ENCODE measurements around the gene FOXD1. TPM values are rescaled to one million over a fixed set of nuclear protein-coding genes. Genes with fewer than 3 reads are reported as not detected.
"Not testable (repeated sequence)": the region's sequence is repeated elsewhere in the genome, so short reads cannot be mapped to it uniquely, and the experiment has no call there.

FOXD1 gene
- total RNA-seq, 1 donor from 2014 or later: 0.74 TPM

DNA sequence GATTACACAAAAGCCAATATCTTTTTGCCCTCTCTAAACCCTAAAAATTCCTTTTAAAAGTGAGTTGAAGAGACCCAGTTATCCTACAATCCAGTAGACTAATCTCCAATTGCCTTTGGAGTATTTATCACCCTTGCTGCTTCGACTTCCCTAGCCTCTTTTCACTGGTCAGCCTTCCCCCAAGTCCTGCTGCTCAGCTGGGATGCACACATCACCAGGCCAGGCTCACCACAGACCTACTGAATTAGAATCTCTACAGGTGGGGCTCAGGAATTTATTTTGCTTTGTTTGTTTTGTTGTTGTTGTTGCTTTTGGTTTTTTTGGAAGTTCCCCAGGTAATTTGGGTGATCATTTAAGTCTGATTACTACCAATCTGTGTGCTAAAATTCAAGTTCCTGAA, 11.6 kb upstream of the FOXD1 start:
- peaks cover 37% of the 10 kb centered on the region for H3K27me3 ChIP-seq (ENCODE audit: low read depth)
- no peak overlapping the region for H3K4me3 ChIP-seq
- no peaks in the 10 kb centered on the region for H3K36me3 ChIP-seq
- no peaks in the 10 kb centered on the region for H3K9me3 ChIP-seq
- intact Hi-C loops (cut with DNase I): no loop called here
- ATAC-seq (no peak), DNase-seq (no peak)
- TF ChIP-seq, protein P1, sequence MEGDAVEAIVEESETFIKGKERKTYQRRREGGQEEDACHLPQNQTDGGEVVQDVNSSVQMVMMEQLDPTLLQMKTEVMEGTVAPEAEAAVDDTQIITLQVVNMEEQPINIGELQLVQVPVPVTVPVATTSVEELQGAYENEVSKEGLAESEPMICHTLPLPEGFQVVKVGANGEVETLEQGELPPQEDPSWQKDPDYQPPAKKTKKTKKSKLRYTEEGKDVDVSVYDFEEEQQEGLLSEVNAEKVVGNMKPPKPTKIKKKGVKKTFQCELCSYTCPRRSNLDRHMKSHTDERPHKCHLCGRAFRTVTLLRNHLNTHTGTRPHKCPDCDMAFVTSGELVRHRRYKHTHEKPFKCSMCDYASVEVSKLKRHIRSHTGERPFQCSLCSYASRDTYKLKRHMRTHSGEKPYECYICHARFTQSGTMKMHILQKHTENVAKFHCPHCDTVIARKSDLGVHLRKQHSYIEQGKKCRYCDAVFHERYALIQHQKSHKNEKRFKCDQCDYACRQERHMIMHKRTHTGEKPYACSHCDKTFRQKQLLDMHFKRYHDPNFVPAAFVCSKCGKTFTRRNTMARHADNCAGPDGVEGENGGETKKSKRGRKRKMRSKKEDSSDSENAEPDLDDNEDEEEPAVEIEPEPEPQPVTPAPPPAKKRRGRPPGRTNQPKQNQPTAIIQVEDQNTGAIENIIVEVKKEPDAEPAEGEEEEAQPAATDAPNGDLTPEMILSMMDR (IDR thresholded peaks at IDR 0.05): no peak
- H3K27ac ChIP-seq: no peak overlapping the region
- H3K4me1 ChIP-seq: no peaks in the 10 kb centered on the region

DNA sequence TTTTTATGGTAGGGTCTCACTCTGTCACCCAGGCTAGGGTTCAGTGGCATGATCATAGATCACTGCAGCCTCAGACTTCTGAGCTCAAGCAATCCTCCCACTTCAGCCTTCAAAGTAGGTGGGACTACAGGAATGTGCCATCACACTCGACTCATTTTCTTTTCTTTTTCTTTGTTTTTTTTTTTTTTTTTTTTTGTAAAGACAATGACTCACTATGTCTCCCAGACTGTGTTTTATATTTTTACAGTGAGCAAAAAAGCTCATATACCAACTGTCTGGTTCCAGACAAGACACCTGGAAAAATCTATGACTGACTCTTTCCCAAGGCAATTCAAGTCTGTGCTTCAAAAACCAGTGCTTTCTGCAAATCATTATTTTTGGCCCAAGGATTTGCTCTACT, 10.8 kb upstream of the FOXD1 start:
- H3K27ac ChIP-seq: no peak overlapping the region
- H3K36me3 ChIP-seq: no peaks in the 10 kb centered on the region
- no peaks in the 10 kb centered on the region for H3K4me1 ChIP-seq
- no peak overlapping the region for H3K4me3 ChIP-seq
- H3K9me3 ChIP-seq: no peaks in the 10 kb centered on the region
- no peak for ATAC-seq
- DNase-seq: no peak
- TF ChIP-seq, protein P1 (IDR thresholded peaks at IDR 0.05): no peak
- H3K27me3 ChIP-seq (ENCODE audit: low read depth): peaks cover 45% of the 10 kb centered on the region
- intact Hi-C loops (cut with DNase I): no loop called here

DNA sequence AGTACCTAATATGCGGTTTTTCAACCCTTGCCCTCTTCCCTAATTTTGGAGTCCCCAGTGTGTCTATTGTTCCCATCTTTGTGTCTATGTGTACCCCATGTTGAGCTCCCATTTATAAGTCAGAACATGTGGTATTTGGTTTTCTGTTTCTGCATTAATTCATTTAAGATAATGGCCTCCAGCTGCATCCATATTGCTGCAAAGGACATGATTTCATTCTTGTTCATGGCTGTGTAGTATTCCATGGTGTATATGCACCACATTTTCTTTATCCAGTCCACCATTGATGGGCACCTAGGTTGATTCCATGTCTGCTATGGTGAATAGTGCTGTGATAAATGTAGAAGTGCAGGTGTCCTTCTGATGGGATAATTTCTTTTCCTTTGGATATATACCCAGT, 7.9 kb upstream of the FOXD1 start:
- H3K4me1 ChIP-seq; H3K36me3 ChIP-seq; intact Hi-C loops (cut with DNase I); H3K9me3 ChIP-seq; H3K27ac ChIP-seq; ATAC-seq; DNase-seq; H3K4me3 ChIP-seq: not testable (repeated sequence)
- peaks cover 74% of the 10 kb centered on the region for H3K27me3 ChIP-seq (ENCODE audit: low read depth)

DNA sequence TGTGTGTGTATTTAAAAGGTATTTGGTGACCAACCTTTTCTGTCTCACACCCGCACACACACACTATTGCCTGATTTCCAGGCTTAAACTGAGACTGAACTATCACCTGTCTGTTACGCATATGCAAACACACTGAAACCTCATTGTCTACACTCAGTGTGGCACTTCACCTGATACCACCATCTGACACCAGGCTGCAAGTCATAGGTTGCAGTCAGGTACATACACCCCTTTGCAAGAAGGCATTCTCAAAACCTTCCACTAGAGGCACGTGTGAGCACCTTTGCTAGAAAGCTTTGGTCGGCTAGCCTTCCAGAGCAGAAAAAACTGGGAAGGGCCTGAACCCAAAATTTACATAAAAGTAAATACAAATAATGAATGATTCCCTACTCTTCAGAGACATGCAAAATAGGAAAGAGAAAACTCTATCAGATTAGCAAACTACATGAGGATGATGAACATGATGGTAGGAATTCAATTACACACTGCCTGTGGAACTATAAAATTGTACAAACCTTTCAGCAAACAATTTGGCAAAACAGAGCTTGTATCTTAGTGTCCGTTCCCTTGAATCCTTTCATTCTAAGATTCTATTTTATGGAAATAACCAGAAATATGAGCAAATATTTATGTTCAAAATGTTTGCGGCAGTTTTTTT, 5.9 kb upstream of the FOXD1 start:
- no peak for DNase-seq
- peak; percentile 70 to 76 for ATAC-seq

DNA sequence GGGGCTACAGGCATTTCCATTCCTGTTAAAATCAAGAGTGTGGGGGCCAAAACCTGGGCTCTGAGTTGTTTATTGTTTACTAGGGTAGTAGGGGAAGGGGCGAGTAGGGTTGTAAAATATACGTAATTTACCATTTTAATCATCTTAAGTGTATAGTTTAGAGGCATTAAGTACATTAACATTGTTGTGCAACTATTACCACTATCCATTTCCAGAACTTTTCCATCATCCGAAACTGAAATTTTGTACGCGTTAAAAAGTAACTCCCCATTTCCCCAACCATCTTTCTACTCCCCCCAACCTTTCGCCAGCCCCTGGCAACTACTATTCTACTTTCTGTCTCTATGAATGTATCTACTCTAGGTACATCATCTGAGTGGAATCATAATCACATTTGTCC, 3.6 kb upstream of the FOXD1 start:
- no peak for ATAC-seq
- peaks cover 85% of the 10 kb centered on the region for H3K27me3 ChIP-seq (ENCODE audit: low read depth)

More for the DNA sequence above, 5.9 kb upstream of the FOXD1 start:
- Histone ChIP-seq H3K9me3 (no peaks in the 10 kb centered on the region), H3K27ac (no peak overlapping the region), H3K4me1 (peaks cover 11% of the 10 kb centered on the region), H3K27me3 (ENCODE audit: low read depth) (peaks cover 86% of the 10 kb centered on the region), H3K4me3 (no peak overlapping the region), H3K36me3 (no peaks in the 10 kb centered on the region)
- TF ChIP-seq, protein P1 (IDR thresholded peaks at IDR 0.05): peak; percentile 74
- intact Hi-C loops (cut with DNase I): no loop called here

More for the DNA sequence above, 3.6 kb upstream of the FOXD1 start:
- TF ChIP-seq, protein P1 (IDR thresholded peaks at IDR 0.05): no peak
- Histone ChIP-seq H3K27ac (no peak overlapping the region), H3K9me3 (no peaks in the 10 kb centered on the region), H3K4me1 (peaks cover 21% of the 10 kb centered on the region), H3K4me3 (no peak overlapping the region), H3K36me3 (no peaks in the 10 kb centered on the region)
- intact Hi-C loops (cut with DNase I): no loop called here
- no peak for DNase-seq

All from lower lobe of right lung (tissue), 2 donors.